Stimulated activated CD4-positive, alpha-beta T cell treated with anti-CD3 and anti-CD28 coated beads, Interleukin-4, amount 100 ng/mL, for 24 hours (primary cell): Measurements from ENCODE around the gene DNAH7.

Source experiments
- DNase-seq: peaks from one replicate; pipeline ENCODE4 v3.0.0-alpha.2; 2020

The DNAH7 gene

DNA sequence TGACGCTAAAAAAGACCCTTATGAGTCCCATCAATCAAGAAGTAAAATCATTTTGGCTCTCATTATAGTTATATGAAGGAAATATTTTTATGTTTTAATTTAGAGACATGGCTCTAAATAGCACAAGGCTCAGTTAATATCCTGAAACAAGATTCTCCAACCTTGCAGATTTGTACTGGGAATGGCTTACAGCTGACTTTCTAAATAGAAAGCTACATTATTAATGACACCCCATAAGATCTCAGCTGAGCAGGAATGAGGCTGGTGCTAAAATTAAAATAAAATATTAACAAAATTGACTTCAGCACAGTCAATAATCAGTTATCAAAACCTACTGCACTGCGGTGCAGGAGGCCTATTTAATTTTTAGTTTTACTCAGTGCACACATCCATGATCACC, 274.8 kb downstream of the DNAH7 start:
- DNase-seq: no peak

DNA sequence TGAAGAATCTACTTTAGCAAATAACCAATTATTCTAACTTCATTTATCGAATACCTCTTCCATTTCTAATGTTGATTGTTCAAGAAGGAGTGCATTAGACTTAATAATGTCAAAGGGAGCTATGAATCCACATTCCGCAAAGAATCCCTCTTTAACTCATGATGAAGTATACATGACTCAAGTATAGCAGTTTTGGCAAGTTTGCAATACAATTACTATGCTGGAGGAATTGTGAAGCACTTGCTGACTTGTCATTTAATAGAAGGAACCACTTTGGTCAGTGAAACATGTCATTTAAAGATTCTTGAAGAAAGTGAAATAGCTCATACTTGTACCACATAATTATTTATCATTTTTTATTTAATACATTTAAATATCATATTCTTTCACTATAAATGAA, 286.5 kb downstream of the DNAH7 start:
- no peak for DNase-seq

DNA sequence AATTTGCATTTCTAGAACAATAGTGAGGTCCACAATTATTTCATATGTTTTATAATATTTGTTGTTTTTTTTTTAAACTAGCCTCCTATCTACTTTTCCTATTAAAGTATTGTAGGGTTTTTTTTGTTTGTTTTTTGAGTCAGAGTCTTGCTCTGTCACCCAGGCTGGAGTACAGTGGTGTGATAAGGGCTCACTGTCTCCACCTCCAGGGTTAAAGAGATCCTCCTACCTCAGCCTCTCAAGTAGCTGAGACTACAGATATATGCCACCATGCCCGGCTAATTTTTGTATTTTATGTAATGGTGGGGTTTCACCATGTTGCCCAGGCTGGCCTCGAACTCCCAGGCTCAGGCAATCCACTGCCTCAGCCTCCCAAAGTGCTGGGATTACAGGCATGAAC, 289.1 kb downstream of the DNAH7 start:
- no peak for DNase-seq

DNA sequence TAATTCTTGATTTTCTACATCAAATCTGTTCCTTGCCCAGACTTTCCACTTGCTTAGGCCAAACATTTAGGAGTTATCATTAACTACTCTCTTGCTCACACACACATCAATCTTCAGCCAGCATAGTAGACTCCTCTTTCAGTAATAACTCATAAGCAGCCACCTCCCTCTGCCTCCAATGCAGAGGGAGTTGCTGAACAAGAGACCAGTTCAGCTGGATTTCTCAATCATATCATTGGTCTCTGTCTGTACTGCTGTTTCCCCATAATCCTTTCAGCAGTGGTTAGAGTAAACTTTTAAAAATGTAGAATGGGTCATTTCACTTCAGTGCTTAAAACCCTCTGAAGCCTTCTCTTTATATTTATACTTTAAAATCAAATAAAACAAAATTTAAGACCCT, 298.7 kb downstream of the DNAH7 start:
- DNase-seq: no peak

DNA sequence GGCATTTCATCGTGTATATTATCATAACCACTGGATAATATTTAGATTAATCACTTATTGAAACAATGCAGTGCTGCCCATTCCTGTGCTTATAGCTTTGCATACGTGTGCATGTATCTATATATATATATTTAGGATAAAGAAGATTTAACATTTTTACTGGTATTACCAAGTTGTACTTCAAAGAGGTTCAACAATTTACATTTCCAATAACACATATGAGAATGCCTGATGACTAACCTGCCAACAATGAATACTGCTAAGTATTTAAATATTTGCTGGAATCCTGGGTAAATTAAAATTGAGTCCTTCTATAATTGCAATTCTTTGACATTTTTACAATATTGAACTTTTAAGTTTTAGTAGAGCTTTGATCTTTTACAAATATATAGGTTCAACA, 300.2 kb downstream of the DNAH7 start:
- DNase-seq: no peak

DNA sequence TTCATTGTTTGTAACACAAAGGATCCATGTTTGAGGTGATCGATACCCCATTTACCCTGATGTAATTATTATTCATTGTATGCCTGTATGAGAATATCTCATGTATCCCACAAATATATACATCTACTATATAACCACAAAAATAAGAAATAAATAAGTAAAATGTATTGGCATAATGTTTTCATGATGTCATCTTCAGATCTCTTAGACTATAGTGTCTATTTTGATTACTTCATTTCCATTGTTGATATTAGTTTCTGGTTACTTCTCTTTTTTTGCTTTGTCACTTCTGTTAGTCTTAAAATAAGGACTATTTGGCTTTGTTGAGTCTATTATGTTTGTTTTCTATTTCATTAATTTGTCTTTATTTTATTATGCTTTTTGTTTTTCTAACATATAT, 301.9 kb downstream of the DNAH7 start:
- no peak for DNase-seq

DNA sequence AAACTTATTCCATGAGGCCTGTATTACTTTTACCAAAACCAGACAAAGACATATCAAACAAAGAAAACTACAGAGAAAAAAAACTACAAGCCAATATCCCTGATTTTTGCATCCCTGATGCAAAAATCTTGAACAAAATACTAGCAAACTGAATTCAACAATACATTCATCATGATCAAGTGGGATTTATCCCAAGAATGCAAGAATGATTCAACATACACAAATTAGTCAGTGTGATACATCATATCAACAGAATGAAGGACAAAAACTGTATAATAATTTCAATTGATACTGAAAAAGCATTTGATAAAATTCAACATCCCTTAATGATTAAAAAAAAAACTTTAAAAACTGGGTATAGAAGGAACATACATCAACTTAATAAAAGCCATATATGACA, 304.8 kb downstream of the DNAH7 start:
- no peak for DNase-seq

DNA sequence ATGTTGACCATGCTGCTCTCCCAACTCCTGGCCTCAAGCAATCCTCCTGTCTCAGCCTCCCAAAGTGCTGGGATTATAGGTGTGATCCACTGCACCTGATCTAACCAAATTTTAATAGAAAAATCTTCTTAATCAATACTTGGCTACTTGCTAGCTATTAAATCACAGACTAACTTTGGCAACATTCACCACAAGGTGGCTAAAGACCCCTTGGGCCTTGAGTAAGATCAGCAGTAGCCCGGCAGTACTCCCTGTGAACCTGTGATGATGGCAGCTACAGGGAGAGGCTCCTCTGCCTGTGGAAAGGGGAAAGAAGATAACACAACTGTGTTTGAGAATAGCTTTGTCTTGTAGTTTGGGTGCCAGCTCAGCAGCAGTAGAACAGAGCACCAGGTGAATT, 308.8 kb downstream of the DNAH7 start:
- no peak for DNase-seq

DNA sequence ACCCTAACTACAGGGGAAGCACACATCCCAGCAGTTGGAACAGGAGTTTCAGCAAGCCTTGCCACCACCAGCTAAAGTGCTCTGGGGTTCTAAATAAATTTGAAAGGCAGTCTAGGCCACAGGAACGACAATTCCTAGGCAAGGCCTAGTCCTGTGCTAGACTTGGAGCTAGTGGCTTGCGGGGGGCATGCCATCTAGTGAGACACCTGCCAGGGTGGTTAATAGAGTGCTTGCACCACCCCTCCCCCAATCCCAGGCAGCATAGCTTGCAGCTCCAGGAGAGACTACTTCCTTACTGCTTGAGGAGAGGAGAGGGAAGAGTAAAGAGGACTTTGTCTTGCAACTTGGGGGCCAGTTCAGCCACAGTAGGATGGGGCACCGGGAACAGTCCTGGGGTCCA, 309.8 kb downstream of the DNAH7 start:
- no peak for DNase-seq

DNA sequence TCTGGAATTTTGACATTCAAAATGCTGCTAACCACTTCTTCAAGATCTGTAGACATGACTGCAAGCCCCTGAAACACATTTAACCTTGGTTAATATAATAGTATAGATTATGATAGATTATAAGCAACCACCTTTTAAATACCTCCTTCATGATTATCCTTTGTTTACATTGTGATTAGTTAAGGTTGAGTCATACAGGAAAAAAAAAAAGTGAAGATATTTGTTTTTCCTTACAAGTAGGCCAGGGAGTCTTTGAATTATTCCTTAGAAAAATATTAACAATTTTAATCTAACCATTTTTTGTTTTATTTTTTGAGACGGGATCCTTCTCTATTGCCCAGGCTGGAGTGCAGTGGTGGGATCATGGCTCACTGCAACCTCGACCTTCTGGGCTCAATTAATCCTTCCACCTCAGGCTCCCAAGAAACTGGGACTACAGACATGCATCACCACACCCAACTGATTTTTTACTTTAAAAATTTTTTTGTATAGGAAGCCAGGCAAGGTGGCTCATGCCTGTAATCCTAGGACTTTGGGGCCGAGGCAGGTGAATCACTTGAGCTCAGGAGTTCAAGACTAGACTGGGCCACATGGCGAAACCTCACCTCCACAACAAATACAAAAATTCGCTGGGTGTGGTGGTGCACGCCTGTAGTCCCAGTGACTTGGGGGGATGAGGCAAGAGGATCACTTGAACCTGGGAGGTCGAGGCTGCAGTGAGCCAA, 312.3 kb downstream of the DNAH7 start:
- no peak for DNase-seq

DNA sequence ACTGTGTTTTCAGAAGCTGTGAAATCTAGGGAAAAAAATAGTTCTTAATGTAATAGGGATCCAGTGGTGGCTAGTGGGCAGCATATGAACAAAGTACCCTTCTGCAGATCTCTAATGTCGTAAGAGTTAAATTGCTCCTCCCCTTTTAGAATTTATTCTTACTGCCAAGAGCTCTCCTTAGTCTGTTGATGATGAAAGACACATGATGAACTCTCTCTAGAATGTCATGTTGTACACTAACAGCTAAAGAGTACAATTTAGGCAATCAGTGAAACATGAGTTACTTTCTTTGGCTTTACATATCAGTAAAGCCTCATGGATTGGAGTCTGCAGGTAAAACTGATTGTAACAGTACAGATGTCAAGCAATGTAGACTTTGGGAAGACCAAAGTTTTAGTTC, 327.4 kb downstream of the DNAH7 start:
- DNase-seq: no peak

DNA sequence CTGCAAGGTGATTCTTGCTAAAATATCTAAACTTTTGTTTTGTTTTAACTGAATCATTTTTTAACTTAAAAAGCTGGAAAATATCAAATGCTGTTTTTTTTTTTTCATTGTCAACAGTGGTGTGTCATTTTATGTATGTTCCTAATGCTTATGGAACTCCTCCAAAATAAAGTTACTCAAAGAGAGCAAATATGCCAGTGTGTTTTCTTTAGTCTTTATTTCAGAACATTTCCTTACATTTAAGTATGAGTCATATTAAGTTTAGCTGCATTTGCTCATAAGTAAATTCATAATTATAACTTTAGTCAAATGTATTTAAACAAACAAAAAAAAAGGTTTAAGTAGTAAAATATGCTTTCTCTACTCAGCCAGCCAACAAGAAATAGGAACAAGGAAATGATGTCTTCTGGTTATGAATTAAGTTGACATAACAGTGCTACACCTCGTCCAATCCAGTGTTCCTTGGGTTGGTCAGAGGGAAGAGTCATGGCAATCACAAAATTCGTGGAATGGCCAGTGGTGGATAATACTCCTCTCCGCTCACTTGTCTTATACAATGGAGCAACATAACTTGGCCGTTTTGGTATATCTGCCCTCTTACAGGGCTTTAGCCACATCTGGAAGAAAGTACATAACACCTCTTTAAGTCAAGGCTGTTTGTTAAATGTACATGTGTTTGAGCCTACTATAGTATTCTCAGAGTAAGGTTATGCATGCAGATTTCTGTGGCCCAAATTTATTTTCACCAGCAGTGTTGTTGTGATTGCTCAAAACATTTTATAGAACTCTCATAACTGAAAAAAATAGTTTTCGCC, 330.9 kb downstream of the DNAH7 start:
- DNase-seq: no peak

DNA sequence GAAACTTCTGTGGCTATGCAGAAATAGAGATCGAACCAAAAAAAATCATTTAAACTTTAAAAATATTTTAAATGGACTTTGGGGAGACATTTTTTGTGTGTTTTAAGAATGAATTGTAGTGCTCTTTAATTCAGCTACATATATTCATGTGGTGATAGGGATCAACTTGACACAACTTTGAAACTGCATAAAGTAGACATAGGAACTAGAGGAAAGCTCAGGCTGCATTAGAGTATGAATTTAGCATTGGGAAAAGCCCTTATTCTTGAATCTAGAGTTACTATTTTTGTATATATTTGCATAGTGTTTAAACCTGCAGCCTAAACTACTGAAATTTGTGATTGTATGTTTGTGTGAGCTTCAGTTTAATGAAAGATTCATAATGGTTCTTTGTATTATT, 333.3 kb downstream of the DNAH7 start:
- no peak for DNase-seq

DNA sequence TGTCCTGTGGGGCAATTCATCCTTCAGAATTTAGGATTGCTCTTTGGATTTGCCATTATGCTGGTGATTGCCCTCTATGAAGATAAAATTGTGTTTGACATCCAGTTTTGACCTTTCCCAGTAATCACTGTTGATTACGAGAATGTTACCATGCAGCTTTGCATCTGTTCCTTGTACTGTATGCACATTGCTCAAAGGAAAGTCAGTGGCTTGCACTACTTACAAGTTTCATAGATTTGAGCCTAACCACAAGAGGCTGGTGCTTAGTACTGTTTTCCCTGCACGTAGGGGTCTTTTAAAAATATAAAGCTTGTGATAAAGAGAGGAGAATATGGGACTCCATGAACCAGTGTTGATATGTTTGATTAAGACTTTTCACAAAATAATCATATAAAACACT, 333.7 kb downstream of the DNAH7 start:
- DNase-seq: no peak

DNA sequence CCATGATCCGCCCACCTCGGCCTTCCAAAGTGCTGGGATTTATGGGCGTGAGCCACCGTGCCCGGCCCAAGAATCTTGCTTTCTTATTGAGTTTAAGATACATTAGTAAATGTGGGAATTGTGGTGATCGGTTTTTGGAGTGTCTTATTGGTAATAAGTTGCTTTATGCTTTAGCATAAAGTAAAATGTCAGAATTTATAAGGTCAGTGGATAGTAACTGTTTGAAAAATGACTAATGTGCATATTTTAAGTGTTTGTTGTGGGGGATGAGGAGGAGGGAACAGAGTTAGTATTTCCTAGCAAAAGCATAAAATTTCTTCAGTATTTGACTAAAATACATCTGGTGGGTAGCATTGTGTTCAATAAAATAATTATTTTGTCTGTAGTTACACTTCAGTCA, 334.2 kb downstream of the DNAH7 start:
- DNase-seq: no peak

DNA sequence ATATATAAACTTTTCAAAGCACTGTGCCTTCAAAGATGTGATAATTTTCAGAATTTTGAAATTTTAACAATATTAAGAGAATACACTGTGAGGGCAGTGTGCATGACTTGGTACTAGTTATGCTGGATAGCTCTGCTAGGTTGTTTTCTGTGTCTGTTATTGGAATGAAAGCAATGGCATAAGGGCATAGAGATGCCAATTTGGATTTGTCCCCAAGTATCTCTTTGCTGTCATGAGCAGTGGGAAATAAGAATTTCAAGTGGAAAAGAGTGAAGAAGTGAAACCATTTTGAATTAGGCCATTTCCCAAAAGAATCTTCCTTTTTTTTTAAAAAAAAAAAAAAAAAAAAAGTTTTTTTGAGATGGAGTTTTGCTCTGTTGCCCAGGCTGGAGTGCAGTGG, 334.8 kb downstream of the DNAH7 start:
- no peak for DNase-seq

DNA sequence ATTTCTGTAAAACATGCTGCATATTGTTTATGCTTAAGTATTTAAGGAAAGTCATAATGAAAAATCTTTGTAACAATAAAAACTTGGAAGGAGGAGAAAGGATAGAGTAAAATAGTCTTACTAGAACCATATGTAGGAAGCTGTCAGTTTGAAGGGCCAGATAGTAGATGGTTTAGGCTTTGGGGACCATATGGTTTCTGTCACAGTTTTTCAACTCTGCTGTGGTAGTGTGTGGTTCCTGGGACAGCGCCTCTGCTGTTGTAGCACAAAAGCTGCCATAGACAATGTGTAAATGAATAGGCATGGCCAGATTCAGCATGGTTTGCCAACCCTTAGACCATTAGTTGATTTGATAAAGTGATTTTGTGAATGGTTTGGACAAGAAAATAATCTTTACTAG, 336.1 kb downstream of the DNAH7 start:
- no peak for DNase-seq

DNA sequence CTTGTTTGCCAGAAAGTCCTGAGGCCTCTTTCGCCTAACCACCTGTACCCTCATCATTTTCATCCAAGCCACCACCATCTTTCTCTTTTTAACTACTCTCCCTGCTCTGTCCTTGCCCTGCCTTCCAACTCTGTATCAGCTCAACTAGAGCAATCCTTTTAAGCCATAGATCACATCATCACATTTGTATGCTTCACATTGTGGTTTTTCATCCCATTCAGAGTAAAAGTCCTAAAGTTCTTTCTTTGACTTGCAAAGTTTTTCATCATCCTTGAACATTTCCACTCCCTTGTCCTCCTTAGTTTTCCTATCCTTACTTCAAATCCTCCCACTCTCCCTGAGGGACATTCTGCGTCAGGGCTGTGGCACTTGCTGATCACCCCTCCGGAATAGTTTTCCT, 337.7 kb downstream of the DNAH7 start:
- DNase-seq: no peak

DNA sequence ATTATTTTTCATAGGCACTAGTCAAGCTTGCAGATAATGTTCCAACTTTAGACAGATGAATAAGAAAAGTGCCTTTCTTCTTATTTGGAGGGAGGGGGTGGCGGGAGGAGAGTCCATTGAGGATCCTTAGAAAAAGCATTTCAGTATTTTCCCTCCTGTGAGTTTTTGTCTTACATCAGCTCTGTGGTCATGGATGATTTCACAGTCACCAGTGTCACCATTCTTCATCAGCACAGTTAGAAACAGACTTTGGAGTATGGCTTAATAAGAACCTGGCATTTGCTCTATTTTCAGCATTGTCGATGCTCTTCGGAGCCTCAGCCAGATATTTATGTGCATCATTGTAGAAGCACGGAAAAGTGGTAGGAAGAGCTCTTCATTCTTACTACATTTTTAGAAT, 341.5 kb downstream of the DNAH7 start:
- no peak for DNase-seq

DNA sequence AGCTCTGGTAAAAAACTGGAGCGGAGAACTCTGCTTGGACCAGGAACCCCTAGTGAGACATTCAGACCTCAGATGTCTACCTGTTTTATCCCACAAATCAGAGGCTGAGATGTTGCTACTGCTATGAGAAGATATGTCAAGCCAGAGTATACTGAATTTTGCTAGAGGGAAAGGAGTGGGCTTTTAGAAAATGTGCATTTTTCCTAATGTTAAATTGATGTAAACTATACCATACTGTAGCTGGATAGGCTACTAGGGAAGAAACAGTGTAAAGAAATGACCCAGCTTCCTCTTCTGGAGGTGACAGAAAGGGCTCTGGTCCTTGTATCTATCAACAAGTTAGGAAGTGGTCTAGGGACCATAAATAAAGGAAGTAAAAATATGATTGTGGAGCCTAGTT, 346.6 kb downstream of the DNAH7 start:
- no peak for DNase-seq

DNA sequence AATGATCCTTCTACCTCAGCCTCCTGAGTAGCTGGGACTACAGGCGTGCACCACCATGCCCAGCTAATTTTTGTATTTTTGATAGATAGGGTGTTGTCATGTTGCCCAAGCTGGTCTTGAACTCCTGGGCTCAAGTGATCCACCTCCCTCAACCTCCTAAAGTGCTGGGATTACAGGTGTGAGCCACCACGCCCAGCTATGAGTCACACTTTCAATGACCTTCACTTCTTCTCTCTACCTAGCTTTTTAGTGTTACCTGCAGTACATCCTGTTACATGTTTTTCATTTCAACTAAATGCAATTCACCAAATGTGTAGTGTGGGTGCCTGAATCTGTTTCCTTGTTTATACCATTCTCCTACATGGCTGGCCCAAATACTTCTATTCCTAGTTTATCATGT, 347.6 kb downstream of the DNAH7 start:
- no peak for DNase-seq

DNA sequence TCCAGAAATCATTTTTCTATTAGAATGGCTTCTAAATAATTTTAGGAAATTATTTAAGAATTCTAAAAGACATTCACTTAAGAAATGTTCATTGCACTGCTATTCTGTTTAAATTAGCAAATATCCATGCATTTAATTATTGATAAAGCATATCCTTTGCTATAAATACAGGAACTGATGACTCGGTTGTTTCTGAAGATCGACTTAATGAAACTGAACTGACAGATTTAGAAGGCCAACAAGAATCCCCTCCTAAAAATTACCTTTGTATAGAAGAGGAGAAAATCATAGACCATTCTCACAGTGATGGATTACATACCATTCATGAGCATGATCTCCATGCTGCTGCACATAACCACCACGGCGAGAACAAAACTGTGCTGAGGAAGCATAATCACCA, 352.2 kb downstream of the DNAH7 start:
- DNase-seq: no peak

DNA sequence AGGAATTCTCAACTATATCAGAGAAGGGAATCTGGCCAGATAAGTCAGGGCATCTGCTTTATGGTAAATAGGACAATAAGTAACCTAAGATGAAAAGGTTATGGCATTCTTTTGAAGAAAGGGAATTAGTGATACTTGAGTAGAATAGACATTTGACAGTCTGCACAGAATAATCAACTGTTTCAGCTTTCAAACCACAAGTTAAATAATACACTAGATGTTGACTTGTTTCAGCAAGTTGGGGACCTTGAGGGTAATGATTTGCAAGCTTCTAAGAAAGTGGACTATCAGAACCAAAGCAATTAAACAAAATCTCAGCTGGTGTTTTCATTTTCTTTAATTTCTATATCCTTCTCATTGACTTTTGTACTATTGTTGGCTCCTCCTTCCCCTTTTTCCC, 357.2 kb downstream of the DNAH7 start:
- no peak for DNase-seq

DNA sequence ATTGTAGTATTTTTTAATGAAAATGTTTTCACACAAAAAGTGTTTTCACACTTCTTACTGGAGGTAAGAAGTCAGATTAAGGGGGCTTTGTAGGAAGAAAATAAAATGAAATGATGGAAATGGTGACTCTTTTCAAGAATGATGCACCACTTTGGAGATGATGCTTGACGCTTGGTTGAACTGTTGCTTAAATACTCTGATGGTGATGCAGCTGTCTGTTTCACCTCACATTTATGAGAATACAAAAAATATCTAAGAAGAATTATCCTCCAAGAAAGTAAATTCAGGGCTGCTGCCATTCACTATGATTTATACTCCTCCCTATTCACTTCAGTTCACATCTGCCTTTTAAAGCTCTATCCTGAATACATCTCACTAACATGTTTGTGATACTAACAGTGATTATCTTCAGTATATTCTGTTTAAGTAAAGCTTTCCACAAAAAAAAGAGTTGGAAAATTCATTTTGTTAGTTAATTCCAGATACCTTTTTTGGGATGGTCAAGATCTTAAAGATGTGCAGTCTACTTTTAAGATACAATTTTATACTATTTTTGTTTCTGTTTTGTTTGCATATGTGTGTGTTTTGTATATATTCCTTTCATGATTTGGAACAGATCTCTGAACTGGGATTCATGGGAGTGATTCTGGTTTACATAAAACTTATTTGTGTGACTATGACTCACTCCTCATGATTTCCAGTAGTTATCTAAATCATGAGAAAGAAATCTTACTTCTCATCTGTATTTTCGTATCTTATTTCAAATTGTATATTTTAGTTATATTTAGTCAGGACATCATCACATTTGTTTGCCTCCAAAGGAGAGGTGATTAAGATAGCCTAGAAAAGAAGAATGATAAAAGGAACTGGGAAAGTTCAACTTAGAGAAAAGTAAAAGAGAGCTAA, 358.5 kb downstream of the DNAH7 start:
- no peak for DNase-seq
